Fibroblast of skin of back (primary cell): ENCODE results near the gene DPM2.

ENCODE experiments used
- DNase-seq: peaks from one replicate; pipeline ENCODE4 v3.0.0-alpha.2; 2013

Gene DPM2

DNA sequence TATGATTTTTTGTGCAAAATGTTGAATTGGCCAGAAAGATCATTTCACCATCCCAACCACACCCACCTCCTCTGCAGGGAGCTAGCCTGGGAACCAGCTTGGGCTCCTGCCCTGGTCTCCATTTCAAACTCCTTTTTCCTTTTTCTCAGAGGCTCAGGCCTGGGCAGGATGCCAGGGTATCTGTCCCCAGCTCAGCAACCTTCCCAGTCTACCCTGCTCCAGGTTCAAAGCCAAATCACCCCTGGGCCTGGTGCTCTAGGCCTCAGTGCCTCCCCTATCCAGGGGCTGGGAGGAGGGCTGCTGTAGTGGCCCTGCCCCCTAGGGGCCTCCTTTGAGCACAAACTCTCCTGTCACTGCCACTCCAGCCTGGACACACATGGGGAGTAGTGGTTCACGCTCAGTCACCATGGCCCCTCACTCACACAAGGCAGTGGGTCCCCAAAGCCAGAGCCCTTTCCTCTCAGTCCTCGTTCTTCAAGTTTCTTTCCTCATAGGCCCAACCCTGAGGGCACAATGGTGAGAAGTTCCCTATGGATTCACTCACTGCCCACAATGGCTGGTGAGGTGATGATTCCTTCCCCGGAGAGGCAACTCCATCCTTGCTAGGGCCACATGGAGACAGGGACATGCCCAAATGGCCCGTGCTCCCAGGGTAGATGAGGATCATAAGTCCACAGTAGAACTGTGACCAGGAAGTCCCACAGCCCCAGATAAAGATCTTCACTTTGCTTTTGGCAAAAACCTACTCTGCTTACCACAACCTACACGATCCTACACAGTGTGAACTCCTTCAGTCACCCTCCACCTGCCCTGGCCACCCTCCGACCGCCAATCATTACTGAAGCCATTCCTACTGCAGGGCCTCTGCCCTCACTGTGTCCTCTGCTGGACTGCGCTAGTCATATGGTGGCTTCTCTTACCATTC is 19.2 kb downstream of the DPM2 start:
- peak; percentile 40 for DNase-seq

DNA sequence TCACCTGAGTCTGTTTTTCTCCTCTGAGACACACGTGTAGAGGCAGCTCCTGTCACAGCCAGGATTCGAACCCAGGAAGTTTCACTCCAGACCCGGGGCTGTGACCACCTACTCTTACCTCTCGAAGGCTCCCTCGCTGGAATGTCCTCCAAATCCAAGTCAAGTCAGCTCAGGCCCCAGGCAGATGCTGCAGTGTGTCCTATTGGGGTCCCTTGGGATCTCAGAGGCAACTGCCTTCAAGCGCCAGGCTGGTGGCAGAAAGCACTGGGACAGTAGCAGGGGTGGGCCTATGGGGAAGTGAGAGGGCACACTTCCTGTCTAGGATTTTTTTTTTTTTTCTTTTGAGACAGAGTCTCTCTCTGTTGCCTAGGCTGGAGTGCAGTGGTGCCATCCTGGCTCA is 20.1 kb downstream of the DPM2 start:
- no peak for DNase-seq

- peak; percentile 88 for DNase-seq
Measured at GRCh38 chr9:127916720-127917581, 20.7 kb downstream of the DPM2 start, which contains the start of gene ST6GALNAC4. Gene ST6GALNAC4 (minus strand): TSS chr9:127917041. CDS start chr9:127916419, 622 bp downstream.

DNA sequence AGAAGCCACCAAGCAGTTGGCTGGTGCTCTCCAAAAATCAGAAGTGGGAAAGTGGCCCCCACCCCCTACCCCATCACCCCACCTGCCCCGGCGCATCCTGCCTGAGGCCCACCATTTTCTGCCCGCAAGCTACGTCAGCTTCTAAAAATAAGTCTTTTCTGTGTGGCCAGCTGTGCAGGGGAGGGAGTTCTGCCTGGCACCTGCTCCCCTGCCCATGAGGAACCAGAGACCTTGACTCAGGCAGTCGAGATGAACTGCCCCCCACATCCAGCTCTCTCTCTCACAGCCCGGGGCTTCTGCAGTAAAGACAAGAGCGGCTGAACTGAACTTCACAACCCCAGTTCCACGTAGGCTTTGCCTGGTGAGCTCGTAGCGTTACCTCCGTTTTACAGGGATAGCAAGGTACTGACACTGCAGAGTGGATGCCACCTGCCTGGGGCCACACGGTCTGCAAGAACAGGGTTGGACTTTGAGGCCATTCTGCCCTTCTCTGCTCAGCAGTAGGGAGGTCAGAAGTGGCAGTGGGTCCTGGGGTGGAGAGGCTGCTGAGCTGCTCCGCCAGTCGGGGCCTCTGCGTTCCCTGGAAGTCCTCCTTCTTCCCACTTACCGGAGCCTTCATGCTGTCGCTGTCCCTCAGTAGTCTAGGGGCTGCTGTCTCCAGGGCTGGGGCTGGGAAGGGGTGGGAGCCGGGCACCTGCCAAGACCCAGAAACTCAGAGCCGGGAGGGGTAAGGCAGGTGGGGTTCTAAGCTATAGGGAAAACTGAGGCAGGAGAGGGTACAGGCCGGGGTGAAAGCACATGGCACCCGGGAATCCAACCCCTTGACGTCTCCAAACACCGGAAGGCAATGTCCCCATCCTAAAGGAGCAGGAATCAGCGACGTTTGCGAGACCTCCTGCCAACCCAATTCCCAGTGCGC is 21.6 kb downstream of the DPM2 start:
- no peak for DNase-seq

- DNase-seq, result no peak
Measured at GRCh38 chr9:127915325-127915752, 22.3 kb downstream of the DPM2 start.

- DNase-seq, result no peak
Measured at GRCh38 chr9:127913682-127914081, 24.0 kb downstream of the DPM2 start.

GRCh38 chr9:127912882-127913281 is 24.8 kb downstream of the DPM2 start:
- DNase-seq, result no peak

DNA sequence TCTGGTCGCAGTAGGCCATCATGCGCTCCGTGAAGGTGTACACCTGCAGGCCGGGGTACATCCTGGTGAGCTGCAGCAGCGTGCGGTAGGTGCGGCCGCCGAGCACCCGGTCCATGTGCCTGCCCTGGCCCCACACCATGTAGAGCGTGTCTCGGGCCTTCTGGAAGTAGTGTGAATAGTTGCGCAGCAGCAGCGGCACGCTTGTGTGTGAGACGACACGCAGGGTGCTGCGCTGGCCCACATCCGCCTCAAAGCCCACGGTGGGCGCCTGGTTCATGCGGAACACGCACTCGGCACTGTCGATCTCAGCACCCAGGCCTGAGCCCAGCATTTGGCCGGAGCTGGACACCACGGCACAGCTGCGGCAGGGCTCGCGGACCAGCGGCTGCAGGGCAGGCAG is 25.4 kb downstream of the DPM2 start:
- DNase-seq, result no peak

- DNase-seq, result no peak
Measured at GRCh38 chr9:127910613-127911205, 26.9 kb downstream of the DPM2 start.

GRCh38 chr9:127909839-127910273 is 27.8 kb downstream of the DPM2 start:
- DNase-seq, result no peak

GRCh38 chr9:127908660-127908926 is 29.1 kb downstream of the DPM2 start:
- DNase-seq, result no peak

DNA sequence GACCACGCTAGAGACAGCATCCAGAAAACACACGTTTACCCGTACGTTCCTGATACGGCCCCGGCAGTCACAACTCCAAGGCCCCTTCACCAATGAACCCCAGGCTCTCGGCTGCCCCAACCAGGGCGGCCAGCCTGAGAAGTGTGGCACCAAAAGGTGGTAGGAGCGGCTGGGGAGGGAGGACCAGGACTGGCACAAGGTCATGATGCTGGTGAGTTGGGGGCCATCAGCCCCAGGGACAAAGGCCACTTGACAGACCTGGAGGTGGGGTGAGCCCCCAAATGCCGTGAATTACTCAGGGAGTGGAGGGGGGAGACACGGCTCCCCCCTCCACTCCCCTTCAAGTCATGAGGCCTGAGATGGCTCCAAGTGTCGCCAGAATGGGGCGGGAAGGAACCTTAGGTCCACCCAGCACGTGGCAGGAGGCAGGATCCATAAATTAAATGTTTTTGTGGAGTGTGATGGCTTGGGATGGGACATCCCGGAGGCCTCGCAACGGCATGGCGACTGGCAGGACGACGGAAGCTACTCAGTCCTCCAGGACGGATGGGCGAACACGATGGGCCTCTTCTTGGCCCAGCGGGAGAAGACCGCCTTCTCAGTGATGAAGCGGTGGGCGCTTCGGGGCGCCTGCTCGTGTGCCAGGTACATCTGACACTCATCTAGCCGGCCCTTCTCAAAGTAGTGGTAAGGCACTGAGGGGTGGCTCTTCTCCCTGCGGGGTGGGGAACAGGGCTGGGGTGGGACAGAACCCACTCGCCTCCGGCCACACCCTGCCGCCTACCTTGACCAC is 29.6 kb downstream of the DPM2 start:
- no peak for DNase-seq

GRCh38 chr9:127905788-127906191 is 31.9 kb downstream of the DPM2 start:
- no peak for DNase-seq

DNA sequence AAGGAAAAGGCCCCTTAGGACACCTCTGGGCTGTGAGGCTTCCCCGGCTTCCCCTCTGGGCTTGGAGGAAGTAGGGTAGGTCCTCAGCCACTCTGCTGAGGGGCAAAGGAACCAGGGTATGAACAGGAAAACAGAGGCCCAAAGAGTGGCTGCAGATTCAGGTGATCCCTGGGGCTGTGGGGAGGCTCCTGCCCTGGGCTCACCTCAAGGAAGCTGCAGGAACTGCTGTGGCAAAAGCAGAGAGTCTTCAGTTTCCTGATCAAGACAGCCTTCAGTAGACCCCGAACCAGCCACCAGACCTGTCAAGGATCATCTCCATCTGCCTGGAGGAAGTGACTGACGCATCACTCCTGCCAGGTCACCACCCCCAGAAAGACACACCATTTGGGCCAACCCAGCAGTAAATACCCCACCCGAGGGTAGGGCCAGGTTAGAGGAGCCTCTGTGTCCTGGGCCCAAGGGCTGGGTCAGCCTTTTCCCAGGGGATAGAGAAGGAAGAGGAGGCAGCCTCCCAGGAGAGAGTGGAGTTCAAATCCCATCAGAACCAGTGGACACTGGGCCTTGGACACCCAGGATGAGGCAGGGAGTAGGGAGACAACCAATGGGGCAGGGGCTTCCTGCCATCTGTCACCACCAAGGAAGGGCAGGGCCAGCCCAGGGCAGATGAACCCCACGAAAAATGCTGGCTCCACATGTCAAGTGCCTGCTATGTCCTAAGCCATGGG is 32.5 kb downstream of the DPM2 start:
- DNase-seq, result no peak

GRCh38 chr9:127904561-127905003 is 33.1 kb downstream of the DPM2 start:
- DNase-seq, result no peak

GRCh38 chr9:127903557-127904475 is 33.8 kb downstream of the DPM2 start:
- peak; percentile 64 for DNase-seq

- DNase-seq, result peak; percentile 79
Measured at GRCh38 chr9:127899128-127899943, 38.3 kb downstream of the DPM2 start, which contains the start of gene ST6GALNAC6. Gene ST6GALNAC6 (minus strand): TSS chr9:127899603. CDS start chr9:127897981, 1,622 bp downstream.
